ENCODE measurements around the gene USP9X.
"Not testable (repeated sequence)": the region's sequence is repeated elsewhere in the genome, so short reads cannot be mapped to it uniquely, and the experiment has no call there.

Gene USP9X

GRCh38 chrX:41209853-41210252 lies 124.6 kb downstream of the USP9X start:
- no peak for DNase-seq

GRCh38 chrX:41224605-41225004 lies 139.4 kb downstream of the USP9X start:
- no peak for DNase-seq

- no peak for DNase-seq
These were observed 148.7 kb downstream of the USP9X start for GRCh38 chrX:41233988-41234387.

GRCh38 chrX:41234471-41234870 lies 149.2 kb downstream of the USP9X start:
- not testable (repeated sequence) for DNase-seq

- no peak for DNase-seq
These were observed 149.7 kb downstream of the USP9X start for GRCh38 chrX:41234962-41235361.

GRCh38 chrX:41236629-41237028 lies 151.4 kb downstream of the USP9X start:
- DNase-seq = no peak

GRCh38 chrX:41240509-41240908 lies 155.3 kb downstream of the USP9X start:
- no peak for DNase-seq

GRCh38 chrX:41241962-41242361 lies 156.7 kb downstream of the USP9X start:
- no peak for DNase-seq

GRCh38 chrX:41245641-41246040 lies 160.4 kb downstream of the USP9X start:
- DNase-seq = no peak

- DNase-seq = no peak
These were observed 165.6 kb downstream of the USP9X start for GRCh38 chrX:41250867-41251266.

- no peak for DNase-seq
These were observed 172.6 kb downstream of the USP9X start for GRCh38 chrX:41257801-41258200.

GRCh38 chrX:41258226-41258625 lies 173.0 kb downstream of the USP9X start:
- DNase-seq = no peak

GRCh38 chrX:41258871-41259270 lies 173.6 kb downstream of the USP9X start:
- DNase-seq = no peak

GRCh38 chrX:41259516-41259915 lies 174.3 kb downstream of the USP9X start:
- DNase-seq = peak; percentile 70

GRCh38 chrX:41265615-41266014 lies 180.4 kb downstream of the USP9X start:
- DNase-seq = no peak

- no peak for DNase-seq
These were observed 188.4 kb downstream of the USP9X start for GRCh38 chrX:41273638-41274037.

- DNase-seq = peak; percentile 63
These were observed 190.7 kb downstream of the USP9X start for GRCh38 chrX:41275661-41276609.

- no peak for DNase-seq
These were observed 191.6 kb downstream of the USP9X start for GRCh38 chrX:41276661-41277506.

- DNase-seq = not testable (repeated sequence)
These were observed 197.1 kb downstream of the USP9X start for GRCh38 chrX:41282307-41282706.

- not testable (repeated sequence) for DNase-seq
These were observed 200.7 kb downstream of the USP9X start for GRCh38 chrX:41285928-41286327.

All from NCI-H69 (cell line).